Measurements from ENCODE around the gene STX1B. TPM values are rescaled to one million over a fixed set of nuclear protein-coding genes. Genes with fewer than 3 reads are reported as not detected.

Gene STX1B
- total and polyA plus RNA-seq, 2 experiments from 2014 or later: 5.6 to 13.7 TPM

DNA sequence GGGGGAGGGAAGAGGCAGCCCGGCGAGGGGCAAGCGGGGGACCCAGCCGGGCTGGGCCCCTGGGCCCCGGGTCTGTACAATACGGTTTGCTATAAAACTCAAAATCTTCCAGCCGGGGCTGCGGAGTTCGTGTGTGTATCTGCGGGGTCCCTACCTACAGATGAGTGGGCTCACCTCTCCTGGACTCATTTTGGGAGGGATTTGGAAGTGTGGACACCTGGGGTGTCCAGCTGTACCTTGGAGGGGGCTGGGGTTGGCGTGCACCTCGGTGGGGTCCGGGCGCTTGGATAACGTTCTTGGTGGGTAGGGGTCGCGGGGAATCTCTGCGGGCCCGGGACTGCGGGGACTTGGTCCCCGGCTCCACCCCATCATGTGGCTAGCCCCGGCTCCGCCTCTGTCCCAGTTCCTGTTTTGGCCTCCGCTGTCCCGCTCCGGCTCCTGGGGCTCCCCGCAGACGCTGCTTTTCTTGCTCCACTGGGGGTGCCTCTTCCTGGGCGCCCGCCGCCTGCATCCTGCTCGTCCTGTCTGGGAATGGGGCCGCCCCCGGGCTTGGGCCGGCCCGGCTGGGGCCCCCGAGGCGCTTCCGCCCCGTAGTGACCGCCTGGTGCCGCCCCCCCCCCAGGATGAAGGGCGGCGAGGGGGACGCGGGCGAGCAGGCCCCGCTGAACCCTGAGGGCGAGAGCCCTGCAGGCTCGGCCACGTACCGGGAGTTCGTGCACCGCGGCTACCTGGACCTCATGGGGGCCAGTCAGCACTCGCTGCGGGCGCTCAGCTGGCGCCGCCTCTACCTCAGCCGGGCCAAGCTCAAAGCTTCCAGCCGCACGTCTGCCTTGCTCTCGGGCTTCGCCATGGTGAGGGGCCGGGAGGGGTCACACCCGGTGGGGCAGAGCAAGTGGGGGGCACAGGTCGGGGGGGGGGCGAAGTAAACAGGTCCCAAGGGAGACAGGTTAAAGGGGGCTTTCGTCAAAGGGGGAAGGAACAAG is 61.5 kb downstream of the STX1B start, which contains the start of gene ORAI3:
ORAI3 (plus strand) TSS at position 402 of the 983 bp plus-strand sequence; CDS start at position 624, 222 bp downstream.
- peak; percentile 73 to 84 for DNase-seq (ENCODE audit: low read depth in 1 of 2, low spot score in 1 of 2)
- Histone ChIP-seq H3K36me3 (peaks cover 7% of the 10 kb centered on the region), H3K9me3 (ENCODE audit: low read depth) (no peaks in the 10 kb centered on the region), H3K4me1 (ENCODE audit: low read depth) (peaks cover 4% of the 10 kb centered on the region), H3K27ac (peak within 1 kb of the TSS; percentile 95), H3K4me3 (peak within 1 kb of the TSS; percentile 95), H3K27me3 (no peaks in the 10 kb centered on the region)
- TF ChIP-seq, protein P1, sequence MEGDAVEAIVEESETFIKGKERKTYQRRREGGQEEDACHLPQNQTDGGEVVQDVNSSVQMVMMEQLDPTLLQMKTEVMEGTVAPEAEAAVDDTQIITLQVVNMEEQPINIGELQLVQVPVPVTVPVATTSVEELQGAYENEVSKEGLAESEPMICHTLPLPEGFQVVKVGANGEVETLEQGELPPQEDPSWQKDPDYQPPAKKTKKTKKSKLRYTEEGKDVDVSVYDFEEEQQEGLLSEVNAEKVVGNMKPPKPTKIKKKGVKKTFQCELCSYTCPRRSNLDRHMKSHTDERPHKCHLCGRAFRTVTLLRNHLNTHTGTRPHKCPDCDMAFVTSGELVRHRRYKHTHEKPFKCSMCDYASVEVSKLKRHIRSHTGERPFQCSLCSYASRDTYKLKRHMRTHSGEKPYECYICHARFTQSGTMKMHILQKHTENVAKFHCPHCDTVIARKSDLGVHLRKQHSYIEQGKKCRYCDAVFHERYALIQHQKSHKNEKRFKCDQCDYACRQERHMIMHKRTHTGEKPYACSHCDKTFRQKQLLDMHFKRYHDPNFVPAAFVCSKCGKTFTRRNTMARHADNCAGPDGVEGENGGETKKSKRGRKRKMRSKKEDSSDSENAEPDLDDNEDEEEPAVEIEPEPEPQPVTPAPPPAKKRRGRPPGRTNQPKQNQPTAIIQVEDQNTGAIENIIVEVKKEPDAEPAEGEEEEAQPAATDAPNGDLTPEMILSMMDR (IDR thresholded peaks at IDR 0.05; ENCODE audit: low read depth, low read length): no peak

DNA sequence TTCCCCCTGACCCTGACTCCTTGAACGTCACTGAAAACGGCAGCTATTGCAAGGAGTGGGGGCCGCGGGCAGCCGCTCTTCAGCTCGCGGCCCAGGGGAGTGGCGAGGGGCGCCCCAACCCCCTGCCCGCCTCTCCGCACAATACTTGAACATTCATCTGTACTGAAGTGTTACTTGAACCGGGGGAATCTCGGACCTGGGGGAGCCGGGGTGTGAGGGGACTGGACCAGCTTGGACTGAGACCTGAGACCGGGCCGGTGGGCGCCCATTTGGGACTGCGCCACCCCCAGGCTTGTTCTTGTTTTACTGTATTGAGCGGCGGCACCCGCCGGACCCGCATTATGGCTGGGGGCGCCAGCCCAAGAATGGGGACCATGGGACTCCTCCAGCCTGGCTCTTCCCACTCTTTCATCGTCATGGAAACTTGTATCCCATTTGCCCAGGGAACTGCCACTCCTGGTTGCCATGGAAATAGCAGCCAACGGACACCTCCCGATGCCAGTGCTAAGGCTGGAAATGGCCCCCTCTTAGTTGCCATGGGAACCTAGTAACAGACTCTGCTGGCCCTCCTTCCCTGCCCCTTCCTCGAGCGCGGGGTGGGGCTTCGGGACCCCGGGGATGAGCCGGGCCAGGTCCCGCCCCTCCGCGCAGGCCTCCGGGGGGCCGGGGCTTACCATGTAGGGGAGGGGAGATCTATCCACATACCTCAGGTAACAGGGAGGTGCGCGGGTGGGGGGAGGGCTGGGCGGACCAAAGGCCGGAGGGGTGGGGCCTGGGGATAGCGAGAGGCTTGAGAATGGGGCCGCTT is 62.4 kb downstream of the STX1B start:
- Histone ChIP-seq H3K36me3 (peaks cover 10% of the 10 kb centered on the region), H3K27me3 (no peaks in the 10 kb centered on the region), H3K4me3 (peak overlapping the region; percentile 95), H3K27ac (peak overlapping the region; percentile 95), H3K9me3 (ENCODE audit: low read depth) (no peaks in the 10 kb centered on the region), H3K4me1 (ENCODE audit: low read depth) (peaks cover 4% of the 10 kb centered on the region)
- peak; percentile 99 to 100 for DNase-seq (ENCODE audit: low read depth in 1 of 2, low spot score in 1 of 2)
- TF ChIP-seq, protein P1 (IDR thresholded peaks at IDR 0.05; ENCODE audit: low read depth, low read length): no peak

DNA sequence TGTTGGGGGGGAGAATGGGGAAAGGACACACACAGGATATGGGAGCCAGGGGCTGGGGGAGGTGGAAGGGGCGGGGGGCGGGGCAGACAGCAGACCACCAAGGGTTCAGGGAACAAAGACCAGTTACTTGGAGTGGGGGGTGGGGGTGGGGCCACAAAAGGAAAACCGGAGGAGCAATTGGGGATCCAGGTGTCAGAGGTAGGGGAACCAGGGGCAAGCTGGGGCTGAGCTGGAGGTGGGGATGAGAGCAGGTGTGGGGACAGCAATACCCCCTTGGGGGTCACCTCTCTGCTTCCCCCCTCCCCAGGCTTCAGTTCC is 62.9 kb downstream of the STX1B start:
- no peaks in the 10 kb centered on the region for H3K9me3 ChIP-seq (ENCODE audit: low read depth)
- H3K36me3 ChIP-seq: peaks cover 12% of the 10 kb centered on the region
- TF ChIP-seq, protein P1 (IDR thresholded peaks at IDR 0.05; ENCODE audit: low read depth, low read length): no peak
- DNase-seq (ENCODE audit: low read depth in 1 of 2, low spot score in 1 of 2): no peak
- no peaks in the 10 kb centered on the region for H3K27me3 ChIP-seq
- H3K4me3 ChIP-seq: peak overlapping the region; percentile 29
- peak overlapping the region; percentile 95 for H3K27ac ChIP-seq
- H3K4me1 ChIP-seq (ENCODE audit: low read depth): peaks cover 4% of the 10 kb centered on the region

DNA sequence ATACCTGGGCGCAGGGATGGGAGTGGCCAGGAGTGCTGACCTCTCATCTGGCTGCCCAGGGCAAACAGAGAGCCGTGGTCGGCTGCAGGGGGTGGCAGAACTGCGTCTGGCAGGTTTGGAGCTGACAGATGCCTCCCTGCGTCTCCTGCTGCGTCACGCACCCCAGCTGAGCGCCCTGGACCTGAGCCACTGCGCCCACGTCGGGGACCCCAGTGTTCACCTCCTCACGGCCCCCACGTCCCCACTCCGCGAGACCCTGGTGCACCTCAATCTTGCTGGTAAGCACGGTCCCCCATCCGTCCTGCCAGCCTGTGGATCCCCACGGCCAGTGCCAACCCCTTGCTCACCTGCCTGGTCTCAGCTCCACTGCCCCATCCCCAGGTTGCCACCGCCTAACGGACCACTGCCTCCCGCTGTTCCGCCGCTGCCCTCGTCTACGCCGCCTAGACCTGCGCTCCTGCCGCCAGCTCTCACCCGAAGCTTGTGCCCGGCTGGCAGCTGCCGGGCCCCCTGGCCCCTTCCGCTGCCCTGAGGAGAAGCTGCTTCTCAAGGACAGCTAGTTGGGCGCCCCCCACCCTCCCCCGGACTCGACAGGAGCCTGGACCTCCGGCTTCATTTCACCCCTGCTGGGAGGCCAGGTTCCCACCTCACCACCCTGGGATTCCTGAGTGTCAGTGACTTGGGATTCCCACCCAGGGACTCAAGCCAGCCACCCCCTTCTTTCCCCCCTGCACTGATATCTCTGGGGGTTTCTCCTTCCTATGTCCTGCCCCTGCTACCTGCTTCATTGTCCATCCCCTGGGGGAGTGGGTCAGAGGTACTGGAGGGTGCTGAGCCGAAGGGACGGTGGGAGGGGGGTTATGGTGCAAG is 63.5 kb downstream of the STX1B start:
- no peak for DNase-seq (ENCODE audit: low read depth in 1 of 2, low spot score in 1 of 2)
- H3K4me3 ChIP-seq: no peak overlapping the region
- peaks cover 12% of the 10 kb centered on the region for H3K36me3 ChIP-seq
- peak overlapping the region; percentile 95 for H3K27ac ChIP-seq
- H3K27me3 ChIP-seq: no peaks in the 10 kb centered on the region
- peaks cover 4% of the 10 kb centered on the region for H3K4me1 ChIP-seq (ENCODE audit: low read depth)
- TF ChIP-seq, protein P1 (IDR thresholded peaks at IDR 0.05; ENCODE audit: low read depth, low read length): no peak
- no peaks in the 10 kb centered on the region for H3K9me3 ChIP-seq (ENCODE audit: low read depth)

DNA sequence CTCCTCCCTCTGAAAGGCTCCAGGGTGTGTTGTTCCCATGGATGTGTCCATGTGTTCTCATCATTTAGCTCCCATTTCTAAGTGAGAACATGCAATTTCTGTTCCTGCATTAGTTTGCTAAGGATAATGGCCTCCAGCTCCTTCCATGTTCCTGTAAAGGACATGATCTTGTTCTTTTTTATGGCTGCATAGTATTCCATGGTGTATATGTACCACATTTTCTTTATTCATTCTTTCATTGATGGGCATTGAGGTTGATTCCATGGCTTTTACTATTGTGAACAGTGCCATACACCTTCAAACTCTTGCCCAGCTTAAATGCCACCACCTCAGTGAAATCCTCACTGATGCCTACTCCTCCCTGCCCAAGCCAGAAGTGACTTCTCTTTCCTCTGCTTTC is 66.1 kb downstream of the STX1B start:
- Histone ChIP-seq H3K36me3 (peaks cover 19% of the 10 kb centered on the region), H3K27me3 (no peaks in the 10 kb centered on the region), H3K9me3 (ENCODE audit: low read depth) (no peaks in the 10 kb centered on the region), H3K27ac (no peak overlapping the region), H3K4me3 (no peak overlapping the region), H3K4me1 (ENCODE audit: low read depth) (no peaks in the 10 kb centered on the region)
- TF ChIP-seq, protein P1 (IDR thresholded peaks at IDR 0.05; ENCODE audit: low read depth, low read length): no peak
- DNase-seq (ENCODE audit: low read depth in 1 of 2, low spot score in 1 of 2): no peak

Data from cardiac muscle cell (in vitro differentiated cells and primary cell).